Measurements from ENCODE around the gene CPED1. TPM values are rescaled to one million over a fixed set of nuclear protein-coding genes. Genes with fewer than 3 reads are reported as not detected.

CPED1 gene
- total RNA-seq, 2 experiments from 2014 or later, result not detected

GRCh38 chr7:121079425-121080169, 91.1 kb downstream of the CPED1 start:
- no peaks in the 10 kb centered on the region for H3K36me3 ChIP-seq (ENCODE audit: insufficient read depth, low read length)
- H3K27ac ChIP-seq (ENCODE audit: low read depth, low read length, poor library complexity, severe bottlenecking), result no peak overlapping the region
- no peaks in the 10 kb centered on the region for H3K79me2 ChIP-seq (ENCODE audit: insufficient read depth, low read depth, low read length)
- CTCF ChIA-PET (ENCODE audit: unreplicated experiment), result no interaction called here
- H3K9me3 ChIP-seq (ENCODE audit: low read length), result no peaks in the 10 kb centered on the region
- H3K4me1 ChIP-seq (ENCODE audit: insufficient read depth, low read length, poor library complexity, severe bottlenecking), result no peaks in the 10 kb centered on the region
- H4K20me1 ChIP-seq (ENCODE audit: insufficient read depth, low read length), result no peaks in the 10 kb centered on the region
- no peak overlapping the region for H3K4me3 ChIP-seq (ENCODE audit: low read depth, low read length, poor library complexity, severe bottlenecking)
- TF ChIP-seq EZH2phosphoT487 (IDR thresholded peaks at IDR 0.05; ENCODE audit: borderline replicate concordance, low read depth, low read length), result no peak
- no peak for TF ChIP-seq CTCF (conservative IDR thresholded peaks at IDR 0.05; ENCODE audit: low read length)
- no peak overlapping the region for H2AFZ ChIP-seq (ENCODE audit: low read length)
- DNase-seq (ENCODE audit: low spot score), result no peak
- no peak overlapping the region for H3K4me2 ChIP-seq (ENCODE audit: low read length)
- H3K9me2 ChIP-seq (ENCODE audit: insufficient read depth, low read length), result no peaks in the 10 kb centered on the region
- intact Hi-C loops (cut with micrococcal nuclease; ENCODE audit: unreplicated experiment), result loop anchor here (5.0 kb wide), 1 partner anchor 287 kb away; no protein-coding TSS in a partner anchor
- POLR2A ChIA-PET, result no interaction called here
- no TSS peak for BruUV-seq (replicated peaks)

GRCh38 chr7:121080257-121080912, 91.9 kb downstream of the CPED1 start:
- no peak for TF ChIP-seq EZH2phosphoT487 (IDR thresholded peaks at IDR 0.05; ENCODE audit: borderline replicate concordance, low read depth, low read length)
- no peak for TF ChIP-seq CTCF (conservative IDR thresholded peaks at IDR 0.05; ENCODE audit: low read length)
- Histone ChIP-seq H2AFZ (ENCODE audit: low read length) (no peak overlapping the region), H3K9me2 (ENCODE audit: insufficient read depth, low read length) (no peaks in the 10 kb centered on the region), H3K27ac (ENCODE audit: low read depth, low read length, poor library complexity, severe bottlenecking) (no peak overlapping the region), H3K4me3 (ENCODE audit: low read depth, low read length, poor library complexity, severe bottlenecking) (no peak overlapping the region), H3K36me3 (ENCODE audit: insufficient read depth, low read length) (no peaks in the 10 kb centered on the region), H3K4me2 (ENCODE audit: low read length) (no peak overlapping the region), H3K79me2 (ENCODE audit: insufficient read depth, low read depth, low read length) (no peaks in the 10 kb centered on the region), H3K4me1 (ENCODE audit: insufficient read depth, low read length, poor library complexity, severe bottlenecking) (no peaks in the 10 kb centered on the region), H3K9me3 (ENCODE audit: low read length) (no peaks in the 10 kb centered on the region), H4K20me1 (ENCODE audit: insufficient read depth, low read length) (no peaks in the 10 kb centered on the region)
- BruUV-seq (replicated peaks), result no TSS peak
- CTCF ChIA-PET (ENCODE audit: unreplicated experiment), result no interaction called here
- no peak for DNase-seq (ENCODE audit: low spot score)
- intact Hi-C loops (cut with micrococcal nuclease; ENCODE audit: unreplicated experiment), result loop anchor here (5.0 kb wide), 1 partner anchor 288 kb away; no protein-coding TSS in a partner anchor
- POLR2A ChIA-PET, result no interaction called here

GRCh38 chr7:121080913-121081326, 92.4 kb downstream of the CPED1 start:
- BruUV-seq (replicated peaks), result no TSS peak
- intact Hi-C loops (cut with micrococcal nuclease; ENCODE audit: unreplicated experiment), result loop anchor here (1.0 to 5.0 kb wide), 3 partner anchors 94 to 289 kb away; no protein-coding TSS in a partner anchor
- H3K79me2 ChIP-seq (ENCODE audit: insufficient read depth, low read depth, low read length), result no peaks in the 10 kb centered on the region

More at GRCh38 chr7:121080913-121081326, 92.4 kb downstream of the CPED1 start:
- DNase-seq (ENCODE audit: low spot score), result no peak
- no peaks in the 10 kb centered on the region for H3K9me3 ChIP-seq (ENCODE audit: low read length)
- no peaks in the 10 kb centered on the region for H3K4me1 ChIP-seq (ENCODE audit: insufficient read depth, low read length, poor library complexity, severe bottlenecking)
- TF ChIP-seq EZH2phosphoT487 (IDR thresholded peaks at IDR 0.05; ENCODE audit: borderline replicate concordance, low read depth, low read length) (no peak), CTCF (conservative IDR thresholded peaks at IDR 0.05; ENCODE audit: low read length) (no peak)
- CTCF ChIA-PET (ENCODE audit: unreplicated experiment), result no interaction called here
- H2AFZ ChIP-seq (ENCODE audit: low read length), result no peak overlapping the region
- POLR2A ChIA-PET, result no interaction called here
- H3K36me3 ChIP-seq (ENCODE audit: insufficient read depth, low read length), result no peaks in the 10 kb centered on the region
- no peaks in the 10 kb centered on the region for H4K20me1 ChIP-seq (ENCODE audit: insufficient read depth, low read length)
- no peak overlapping the region for H3K4me3 ChIP-seq (ENCODE audit: low read depth, low read length, poor library complexity, severe bottlenecking)
- H3K4me2 ChIP-seq (ENCODE audit: low read length), result no peak overlapping the region
- no peaks in the 10 kb centered on the region for H3K9me2 ChIP-seq (ENCODE audit: insufficient read depth, low read length)
- no peak overlapping the region for H3K27ac ChIP-seq (ENCODE audit: low read depth, low read length, poor library complexity, severe bottlenecking)

Measured in OCI-LY7 (cell line).